Chondrocyte (in vitro differentiated cells): Measurements from ENCODE around the gene RAB8B. TPM values are rescaled to one million over a fixed set of nuclear protein-coding genes. Genes with fewer than 3 reads are reported as not detected.

Experiments used
- DNase-seq: peaks from one replicate; pipeline ENCODE4 v3.0.0; 2021; ENCODE audit warnings: mixed read lengths, low spot score
- H3K27ac Mint-ChIP-seq: one replicate; pipeline ENCODE4 v1.8.0; 2021; ENCODE audit warnings: mild to moderate bottlenecking, moderate library complexity, mixed read lengths; ENCODE audit not compliant: unreplicated experiment
- H3K27me3 Mint-ChIP-seq: 2 replicates; pipeline ENCODE4 v1.8.0; 2021; ENCODE audit warnings: low read depth, mixed read lengths
- H3K36me3 Mint-ChIP-seq: 2 replicates; pipeline ENCODE4 v1.8.0; 2021; ENCODE audit warnings: low read depth, mixed read lengths
- H3K4me1 Mint-ChIP-seq: 2 replicates; pipeline ENCODE4 v1.8.0; 2021; ENCODE audit warnings: low read depth, mild to moderate bottlenecking, mixed read lengths
- H3K4me3 Mint-ChIP-seq: one replicate; pipeline ENCODE4 v1.8.0; 2021; ENCODE audit warnings: mild to moderate bottlenecking, moderate library complexity, mixed read lengths; ENCODE audit not compliant: unreplicated experiment
- H3K9me3 Mint-ChIP-seq: 2 replicates; pipeline ENCODE4 v1.8.0; 2021; ENCODE audit warnings: low read depth, mixed read lengths
- CTCF ChIP-seq: fragments of 200-600 bp; sonication (generic); IDR thresholded peaks from 2 replicates; pipeline ENCODE4 v1.5.0; 2021; ENCODE audit warnings: antibody characterized with exemption, mild to moderate bottlenecking, moderate library complexity
- total RNA-seq: library from RNA; stranded (reverse); gene quantifications from 3 replicates; pipeline ENCODE4 v1.2.1, GENCODE V29; 2021

Gene RAB8B
- total RNA-seq, 1 donor from 2014 or later = 34.8 TPM

GRCh38 chr15:63231706-63232105 lies 42.3 kb downstream of the RAB8B start:
- Mint-ChIP-seq H3K36me3 (no peaks in the 10 kb centered on the region), H3K27ac (no peak overlapping the region), H3K27me3 (no peaks in the 10 kb centered on the region), H3K9me3 (no peaks in the 10 kb centered on the region), H3K4me1 (peaks cover 53% of the 10 kb centered on the region), H3K4me3 (no peak overlapping the region)
- no peak for DNase-seq
- no peak for TF ChIP-seq CTCF

GRCh38 chr15:63232405-63232804 lies 43.0 kb downstream of the RAB8B start:
- Mint-ChIP-seq H3K9me3 (peaks cover 3% of the 10 kb centered on the region), H3K4me1 (peaks cover 55% of the 10 kb centered on the region), H3K36me3 (no peaks in the 10 kb centered on the region), H3K4me3 (no peak overlapping the region), H3K27ac (peak overlapping the region; percentile 2), H3K27me3 (no peaks in the 10 kb centered on the region)
- DNase-seq = no peak
- TF ChIP-seq CTCF = no peak

- Mint-ChIP-seq H3K27ac (peak overlapping the region; percentile 92), H3K9me3 (peaks cover 3% of the 10 kb centered on the region), H3K36me3 (no peaks in the 10 kb centered on the region), H3K4me1 (peaks cover 58% of the 10 kb centered on the region), H3K4me3 (no peak overlapping the region), H3K27me3 (no peaks in the 10 kb centered on the region)
- no peak for TF ChIP-seq CTCF
- no peak for DNase-seq
Measured at GRCh38 chr15:63232943-63233342, 43.5 kb downstream of the RAB8B start.

- H3K36me3 Mint-ChIP-seq = no peaks in the 10 kb centered on the region
- peak overlapping the region; percentile 23 for H3K4me3 Mint-ChIP-seq
- H3K27me3 Mint-ChIP-seq = no peaks in the 10 kb centered on the region
- peak overlapping the region; percentile 92 for H3K27ac Mint-ChIP-seq
- no peak for TF ChIP-seq CTCF
- peaks cover 5% of the 10 kb centered on the region for H3K9me3 Mint-ChIP-seq
- peaks cover 65% of the 10 kb centered on the region for H3K4me1 Mint-ChIP-seq
- no peak for DNase-seq
Measured at GRCh38 chr15:63233667-63234423, 44.4 kb downstream of the RAB8B start.

- Mint-ChIP-seq H3K27me3 (no peaks in the 10 kb centered on the region), H3K4me3 (peak overlapping the region; percentile 33), H3K27ac (peak overlapping the region; percentile 92), H3K36me3 (no peaks in the 10 kb centered on the region), H3K4me1 (peaks cover 69% of the 10 kb centered on the region), H3K9me3 (peaks cover 5% of the 10 kb centered on the region)
- no peak for DNase-seq
- no peak for TF ChIP-seq CTCF
Measured at GRCh38 chr15:63234451-63234870, 45.1 kb downstream of the RAB8B start.
